ENCODE measurements around the gene UNC13B. TPM values are rescaled to one million over a fixed set of nuclear protein-coding genes. Genes with fewer than 3 reads are reported as not detected.
"Not testable (repeated sequence)": the region's sequence is repeated elsewhere in the genome, so short reads cannot be mapped to it uniquely, and the experiment has no call there.

Gene UNC13B
- total and polyA plus RNA-seq, 2 experiments from 2014 or later, result 7.1 to 24.3 TPM

- H3K79me2 ChIP-seq, result no peaks in the 10 kb centered on the region
- DNase-seq (ENCODE audit: low spot score), result peak; percentile 55
- 40% methylated on average over 28 of the region's 28 CpGs for WGBS (ENCODE audit: low lambda C conversion rate, missing lambda C conversion rate)
Observed at GRCh38 chr9:35406183-35406959, 244.6 kb downstream of the UNC13B start.

DNA sequence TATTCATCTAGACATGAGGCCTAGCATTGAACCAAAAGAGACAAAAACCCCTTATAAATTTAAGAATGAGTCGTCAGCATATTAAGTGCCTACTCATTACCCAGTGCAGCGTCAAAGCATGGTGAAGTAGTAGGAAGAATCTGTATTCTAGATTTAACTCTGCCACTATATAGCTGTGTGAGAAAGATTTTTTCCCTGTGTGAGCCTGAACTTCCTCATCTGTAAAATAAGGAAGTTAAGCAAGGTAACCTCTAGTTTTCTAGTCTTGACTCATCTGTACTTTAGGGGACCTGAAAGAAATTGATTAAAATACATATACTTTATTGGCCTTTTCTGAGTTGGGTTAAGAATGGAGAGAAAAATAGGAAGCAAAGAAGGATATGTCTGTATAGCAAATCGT lies 246.0 kb downstream of the UNC13B start:
- H3K79me2 ChIP-seq, result no peaks in the 10 kb centered on the region

More at GRCh38 chr9:35406183-35406959, 244.6 kb downstream of the UNC13B start:
- H2AFZ ChIP-seq, result no peak overlapping the region
- no peaks in the 10 kb centered on the region for H4K20me1 ChIP-seq (ENCODE audit: insufficient read depth, poor library complexity, severe bottlenecking)
- H3K9me3 ChIP-seq (ENCODE audit: low read depth), result no peaks in the 10 kb centered on the region
- no peaks in the 10 kb centered on the region for H3K9me2 ChIP-seq (replicated peaks; ENCODE audit: insufficient read depth)
- H3K27ac ChIP-seq, result no peak overlapping the region
- no peak overlapping the region for H3K4me3 ChIP-seq
- H3K4me1 ChIP-seq (ENCODE audit: insufficient read depth), result no peaks in the 10 kb centered on the region
- H3K36me3 ChIP-seq (replicated peaks; ENCODE audit: insufficient read depth, low read depth), result no peaks in the 10 kb centered on the region
- no peaks in the 10 kb centered on the region for H3K27me3 ChIP-seq
- TF ChIP-seq EZH2 (IDR thresholded peaks at IDR 0.05; ENCODE audit: borderline replicate concordance), result no peak
- TF ChIP-seq EZH2phosphoT487 (IDR thresholded peaks at IDR 0.05; ENCODE audit: low read depth, severe bottlenecking, unreplicated experiment), result no peak
- TF ChIP-seq CTCF (IDR thresholded peaks at IDR 0.05; ENCODE audit: poor library complexity), result no peak
- peak overlapping the region; percentile 54 for H3K4me2 ChIP-seq

GRCh38 chr9:35409434-35409833 lies 247.6 kb downstream of the UNC13B start:
- not testable (repeated sequence) for H3K9me2 ChIP-seq (replicated peaks; ENCODE audit: insufficient read depth); H3K36me3 ChIP-seq (replicated peaks; ENCODE audit: insufficient read depth, low read depth); H3K27me3 ChIP-seq; H3K9me3 ChIP-seq (ENCODE audit: low read depth); H3K4me1 ChIP-seq (ENCODE audit: insufficient read depth); DNase-seq (ENCODE audit: low spot score); H2AFZ ChIP-seq; H3K4me3 ChIP-seq; H3K4me2 ChIP-seq; H3K79me2 ChIP-seq; H4K20me1 ChIP-seq (ENCODE audit: insufficient read depth, poor library complexity, severe bottlenecking); H3K27ac ChIP-seq
- 97% methylated on average over 5 of the region's 5 CpGs for WGBS (ENCODE audit: low lambda C conversion rate, missing lambda C conversion rate)

More for the DNA sequence above, 246.0 kb downstream of the UNC13B start:
- TF ChIP-seq CTCF (IDR thresholded peaks at IDR 0.05; ENCODE audit: poor library complexity), result no peak
- TF ChIP-seq EZH2 (IDR thresholded peaks at IDR 0.05; ENCODE audit: borderline replicate concordance), result no peak
- no peak for TF ChIP-seq EZH2phosphoT487 (IDR thresholded peaks at IDR 0.05; ENCODE audit: low read depth, severe bottlenecking, unreplicated experiment)
- Histone ChIP-seq H3K4me3 (no peak overlapping the region), H3K4me2 (no peak overlapping the region), H3K27me3 (no peaks in the 10 kb centered on the region), H3K36me3 (replicated peaks; ENCODE audit: insufficient read depth, low read depth) (no peaks in the 10 kb centered on the region), H4K20me1 (ENCODE audit: insufficient read depth, poor library complexity, severe bottlenecking) (no peaks in the 10 kb centered on the region), H3K9me3 (ENCODE audit: low read depth) (no peaks in the 10 kb centered on the region), H3K4me1 (ENCODE audit: insufficient read depth) (no peaks in the 10 kb centered on the region), H3K9me2 (replicated peaks; ENCODE audit: insufficient read depth) (no peaks in the 10 kb centered on the region), H3K27ac (no peak overlapping the region), H2AFZ (no peak overlapping the region)
- DNase-seq (ENCODE audit: low spot score), result no peak
- WGBS (ENCODE audit: low lambda C conversion rate, missing lambda C conversion rate), result 98% methylated on average over 3 of the region's 3 CpGs

DNA sequence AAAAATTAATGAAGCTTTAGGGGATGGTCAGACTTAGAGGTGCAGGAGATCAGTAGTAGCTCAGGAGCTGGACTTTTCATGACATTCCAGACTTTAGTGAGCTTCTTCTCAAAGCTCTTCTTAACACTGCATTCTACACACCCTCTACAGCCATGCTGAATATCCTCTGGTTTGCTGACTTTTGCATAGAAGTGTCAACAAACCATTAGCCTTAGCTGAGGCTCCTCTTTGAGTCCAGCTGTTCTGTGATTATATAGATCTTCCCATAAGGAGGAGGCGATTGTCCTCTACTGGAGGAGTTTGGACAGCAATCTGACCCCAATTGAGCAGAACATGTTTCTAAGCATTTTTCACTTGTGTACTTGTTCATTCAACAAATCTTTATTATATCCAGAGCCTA lies 253.1 kb downstream of the UNC13B start:
- H3K4me3 ChIP-seq, result no peak overlapping the region
- H3K36me3 ChIP-seq (replicated peaks; ENCODE audit: insufficient read depth, low read depth), result no peaks in the 10 kb centered on the region
- no peaks in the 10 kb centered on the region for H3K4me1 ChIP-seq (ENCODE audit: insufficient read depth)
- no peak overlapping the region for H3K4me2 ChIP-seq
- no peaks in the 10 kb centered on the region for H3K27me3 ChIP-seq
- TF ChIP-seq CTCF (IDR thresholded peaks at IDR 0.05; ENCODE audit: poor library complexity) (no peak), EZH2 (IDR thresholded peaks at IDR 0.05; ENCODE audit: borderline replicate concordance) (no peak), EZH2phosphoT487 (IDR thresholded peaks at IDR 0.05; ENCODE audit: low read depth, severe bottlenecking, unreplicated experiment) (no peak)
- no peaks in the 10 kb centered on the region for H3K79me2 ChIP-seq
- H3K9me3 ChIP-seq (ENCODE audit: low read depth), result no peaks in the 10 kb centered on the region
- no peaks in the 10 kb centered on the region for H4K20me1 ChIP-seq (ENCODE audit: insufficient read depth, poor library complexity, severe bottlenecking)
- 64% methylated on average over 1 of the region's 1 CpG for WGBS (ENCODE audit: low lambda C conversion rate, missing lambda C conversion rate)
- no peaks in the 10 kb centered on the region for H3K9me2 ChIP-seq (replicated peaks; ENCODE audit: insufficient read depth)
- DNase-seq (ENCODE audit: low spot score), result no peak
- H2AFZ ChIP-seq, result no peak overlapping the region
- no peak overlapping the region for H3K27ac ChIP-seq
